Right hindlimb (tissue), 1 donor: ENCODE data around the gene WWOX.
"Not testable (repeated sequence)": the region's sequence is repeated elsewhere in the genome, so short reads cannot be mapped to it uniquely, and the experiment has no call there.

Experiments used
- DNase-seq: peaks from one replicate; pipeline ENCODE4 v3.0.0-alpha.2; 2018

Gene WWOX

GRCh38 chr16:78099271-78100111 is at the start of gene WWOX:
TSS of gene WWOX (plus strand) at chr16:78099654.
- peak; percentile 99 for DNase-seq

GRCh38 chr16:78050734-78051400 is 48.6 kb upstream of the WWOX start:
- DNase-seq: no peak

- DNase-seq: no peak
Measured at GRCh38 chr16:78057803-78058564, 41.5 kb upstream of the WWOX start.

- DNase-seq: not testable (repeated sequence)
Measured at GRCh38 chr16:78059806-78060205, 39.6 kb upstream of the WWOX start.

- no peak for DNase-seq
Measured at GRCh38 chr16:78060295-78060694, 39.2 kb upstream of the WWOX start.

- no peak for DNase-seq
Measured at GRCh38 chr16:78060809-78061208, 38.6 kb upstream of the WWOX start.

GRCh38 chr16:78065319-78065718 is 34.1 kb upstream of the WWOX start:
- DNase-seq: no peak

- DNase-seq: no peak
Measured at GRCh38 chr16:78069913-78070312, 29.5 kb upstream of the WWOX start.

GRCh38 chr16:78072275-78072674 is 27.2 kb upstream of the WWOX start:
- DNase-seq: no peak

GRCh38 chr16:78075800-78076199 is 23.7 kb upstream of the WWOX start:
- no peak for DNase-seq

- DNase-seq: no peak
Measured at GRCh38 chr16:78081341-78081740, 18.1 kb upstream of the WWOX start.

GRCh38 chr16:78091419-78091818 is 8.0 kb upstream of the WWOX start:
- no peak for DNase-seq

GRCh38 chr16:78092758-78093157 is 6.7 kb upstream of the WWOX start:
- DNase-seq: no peak

- DNase-seq: no peak
Measured at GRCh38 chr16:78094166-78094565, 5.3 kb upstream of the WWOX start.

GRCh38 chr16:78094998-78095397 is 4.5 kb upstream of the WWOX start:
- no peak for DNase-seq

GRCh38 chr16:78096386-78096785 is 3.1 kb upstream of the WWOX start:
- no peak for DNase-seq

GRCh38 chr16:78097548-78097947 is 1.9 kb upstream of the WWOX start:
- DNase-seq: no peak

- DNase-seq: no peak
Measured at GRCh38 chr16:78098087-78098486, 1.4 kb upstream of the WWOX start.

GRCh38 chr16:78098595-78099270 is 721 bp upstream of the WWOX start:
- no peak for DNase-seq

- no peak for DNase-seq
Measured at GRCh38 chr16:78100112-78100467, 636 bp downstream of the WWOX start.

GRCh38 chr16:78102122-78102660 is 2.7 kb downstream of the WWOX start:
- DNase-seq: no peak

- no peak for DNase-seq
Measured at GRCh38 chr16:78102865-78103264, 3.4 kb downstream of the WWOX start.

GRCh38 chr16:78105517-78105916 is 6.1 kb downstream of the WWOX start:
- no peak for DNase-seq
